Measurements from ENCODE around the gene TRUB2.
"Not testable (repeated sequence)": the region's sequence is repeated elsewhere in the genome, so short reads cannot be mapped to it uniquely, and the experiment has no call there.

Gene TRUB2

GRCh38 chr9:128340691-128341434 lies 18.6 kb upstream of the TRUB2 start:
- no peak for DNase-seq

- DNase-seq, result peak; percentile 70 to 86 (median 78)
Observed at GRCh38 chr9:128339761-128340690, 17.8 kb upstream of the TRUB2 start, which contains the start of gene SLC27A4. Gene SLC27A4, plus strand, starts transcription at chr9:128340527. Its CDS starts 2,606 bp downstream, at chr9:128343133.

- DNase-seq, result not testable (repeated sequence)
Observed at GRCh38 chr9:128338852-128339614, 16.8 kb upstream of the TRUB2 start.

- DNase-seq, result no peak
Observed at GRCh38 chr9:128337936-128338335, 15.7 kb upstream of the TRUB2 start.

- DNase-seq, result no peak
Observed at GRCh38 chr9:128335914-128336313, 13.7 kb upstream of the TRUB2 start.

- DNase-seq, result no peak
Observed at GRCh38 chr9:128335161-128335560, 12.9 kb upstream of the TRUB2 start.

- DNase-seq, result no peak
Observed at GRCh38 chr9:128333451-128333869, 11.2 kb upstream of the TRUB2 start.

- no peak for DNase-seq
Observed at GRCh38 chr9:128325629-128326028, 3.4 kb upstream of the TRUB2 start.

- DNase-seq, result no peak
Observed at GRCh38 chr9:128324401-128324800, 2.2 kb upstream of the TRUB2 start.

- DNase-seq, result no peak
Observed at GRCh38 chr9:128323791-128324190, 1.5 kb upstream of the TRUB2 start.

- no peak for DNase-seq
Observed at GRCh38 chr9:128323212-128323730, 1.0 kb upstream of the TRUB2 start.

- DNase-seq, result no peak
Observed at GRCh38 chr9:128321879-128322403, 306 bp downstream of the TRUB2 start.

GRCh38 chr9:128321343-128321742 lies 904 bp downstream of the TRUB2 start:
- no peak for DNase-seq

GRCh38 chr9:128317629-128318028 lies 4.6 kb downstream of the TRUB2 start:
- DNase-seq, result no peak

- no peak for DNase-seq
Observed at GRCh38 chr9:128316421-128316820, 5.8 kb downstream of the TRUB2 start.

GRCh38 chr9:128314697-128315096 lies 7.5 kb downstream of the TRUB2 start:
- DNase-seq, result no peak

- no peak for DNase-seq
Observed at GRCh38 chr9:128310461-128310860, 11.8 kb downstream of the TRUB2 start.

GRCh38 chr9:128309551-128309950 lies 12.7 kb downstream of the TRUB2 start:
- no peak for DNase-seq

GRCh38 chr9:128304971-128305288 lies 17.3 kb downstream of the TRUB2 start:
- DNase-seq, result no peak

- no peak for DNase-seq
Observed at GRCh38 chr9:128304136-128304970, 17.9 kb downstream of the TRUB2 start.

Data from T-helper 1 cell (primary cell).